ENCODE measurements around the gene KIF9.

KIF9 gene

GRCh38 chr3:47239929-47240328, 42.7 kb downstream of the KIF9 start:
- Histone ChIP-seq H3K36me3 (ENCODE audit: insufficient read depth, low read length) (no peaks in the 10 kb centered on the region), H3K4me1 (ENCODE audit: insufficient read depth, low read length) (no peaks in the 10 kb centered on the region), H3K27ac (ENCODE audit: low read length) (no peak overlapping the region), H3K4me3 (ENCODE audit: low read depth in 1 of 2, low read length in 2 of 2) (no peak overlapping the region), H3K9ac (ENCODE audit: low read depth, low read length) (no peak overlapping the region), H3K79me2 (ENCODE audit: insufficient read depth, low read length) (no peaks in the 10 kb centered on the region), H3K27me3 (ENCODE audit: insufficient read depth, low read length, poor library complexity) (no peaks in the 10 kb centered on the region), H2AFZ (ENCODE audit: low read depth, low read length) (no peak overlapping the region), H3K9me3 (ENCODE audit: insufficient read depth, low read length, severe bottlenecking) (no peaks in the 10 kb centered on the region), H4K20me1 (ENCODE audit: insufficient read depth, low read length) (no peaks in the 10 kb centered on the region), H3K4me2 (ENCODE audit: insufficient read depth, low read length) (no peak overlapping the region)
- DNase-seq, result no peak
- TF ChIP-seq CTCF (IDR thresholded peaks at IDR 0.05; ENCODE audit: borderline replicate concordance, extremely low read depth, low read length, poor library complexity, severe bottlenecking) (no peak), EZH2 (IDR thresholded peaks at IDR 0.05; ENCODE audit: borderline replicate concordance, low read depth, low read length, severe bottlenecking) (no peak)
- ATAC-seq (ENCODE audit: insufficient read depth, low read depth), result no peak

- Histone ChIP-seq H3K27me3 (ENCODE audit: insufficient read depth, low read length, poor library complexity) (no peaks in the 10 kb centered on the region), H3K9ac (ENCODE audit: low read depth, low read length) (no peak overlapping the region), H4K20me1 (ENCODE audit: insufficient read depth, low read length) (no peaks in the 10 kb centered on the region), H3K4me1 (ENCODE audit: insufficient read depth, low read length) (no peaks in the 10 kb centered on the region), H3K4me2 (ENCODE audit: insufficient read depth, low read length) (no peak overlapping the region), H3K79me2 (ENCODE audit: insufficient read depth, low read length) (no peaks in the 10 kb centered on the region), H3K36me3 (ENCODE audit: insufficient read depth, low read length) (no peaks in the 10 kb centered on the region), H3K4me3 (ENCODE audit: low read depth in 1 of 2, low read length in 2 of 2) (no peak overlapping the region), H3K9me3 (ENCODE audit: insufficient read depth, low read length, severe bottlenecking) (no peaks in the 10 kb centered on the region), H2AFZ (ENCODE audit: low read depth, low read length) (no peak overlapping the region), H3K27ac (ENCODE audit: low read length) (no peak overlapping the region)
- DNase-seq, result no peak
- TF ChIP-seq EZH2 (IDR thresholded peaks at IDR 0.05; ENCODE audit: borderline replicate concordance, low read depth, low read length, severe bottlenecking), result no peak
- TF ChIP-seq CTCF (IDR thresholded peaks at IDR 0.05; ENCODE audit: borderline replicate concordance, extremely low read depth, low read length, poor library complexity, severe bottlenecking), result no peak
- ATAC-seq (ENCODE audit: insufficient read depth, low read depth), result no peak
Measured at GRCh38 chr3:47238017-47238416, 44.6 kb downstream of the KIF9 start.

- H3K27me3 ChIP-seq (ENCODE audit: insufficient read depth, low read length, poor library complexity), result no peaks in the 10 kb centered on the region
- no peak overlapping the region for H3K4me2 ChIP-seq (ENCODE audit: insufficient read depth, low read length)
- H3K4me1 ChIP-seq (ENCODE audit: insufficient read depth, low read length), result no peaks in the 10 kb centered on the region
- H2AFZ ChIP-seq (ENCODE audit: low read depth, low read length), result no peak overlapping the region
- H3K9me3 ChIP-seq (ENCODE audit: insufficient read depth, low read length, severe bottlenecking), result no peaks in the 10 kb centered on the region
- no peak for TF ChIP-seq EZH2 (IDR thresholded peaks at IDR 0.05; ENCODE audit: borderline replicate concordance, low read depth, low read length, severe bottlenecking)
- no peak for TF ChIP-seq CTCF (IDR thresholded peaks at IDR 0.05; ENCODE audit: borderline replicate concordance, extremely low read depth, low read length, poor library complexity, severe bottlenecking)
- no peak overlapping the region for H3K27ac ChIP-seq (ENCODE audit: low read length)
- H3K36me3 ChIP-seq (ENCODE audit: insufficient read depth, low read length), result no peaks in the 10 kb centered on the region
- DNase-seq (no peak), ATAC-seq (ENCODE audit: insufficient read depth, low read depth) (no peak)
- H4K20me1 ChIP-seq (ENCODE audit: insufficient read depth, low read length), result no peaks in the 10 kb centered on the region
- no peak overlapping the region for H3K9ac ChIP-seq (ENCODE audit: low read depth, low read length)
- H3K4me3 ChIP-seq (ENCODE audit: low read depth in 1 of 2, low read length in 2 of 2), result no peak overlapping the region
- no peaks in the 10 kb centered on the region for H3K79me2 ChIP-seq (ENCODE audit: insufficient read depth, low read length)
Measured at GRCh38 chr3:47228088-47228487, 54.5 kb downstream of the KIF9 start.

GRCh38 chr3:47227678-47228077, 54.9 kb downstream of the KIF9 start:
- Histone ChIP-seq H4K20me1 (ENCODE audit: insufficient read depth, low read length) (no peaks in the 10 kb centered on the region), H3K79me2 (ENCODE audit: insufficient read depth, low read length) (no peaks in the 10 kb centered on the region), H3K27ac (ENCODE audit: low read length) (no peak overlapping the region), H3K4me3 (ENCODE audit: low read depth in 1 of 2, low read length in 2 of 2) (no peak overlapping the region), H3K27me3 (ENCODE audit: insufficient read depth, low read length, poor library complexity) (no peaks in the 10 kb centered on the region), H3K4me1 (ENCODE audit: insufficient read depth, low read length) (no peaks in the 10 kb centered on the region), H3K4me2 (ENCODE audit: insufficient read depth, low read length) (no peak overlapping the region), H2AFZ (ENCODE audit: low read depth, low read length) (no peak overlapping the region), H3K9ac (ENCODE audit: low read depth, low read length) (no peak overlapping the region), H3K36me3 (ENCODE audit: insufficient read depth, low read length) (no peaks in the 10 kb centered on the region), H3K9me3 (ENCODE audit: insufficient read depth, low read length, severe bottlenecking) (no peaks in the 10 kb centered on the region)
- TF ChIP-seq EZH2 (IDR thresholded peaks at IDR 0.05; ENCODE audit: borderline replicate concordance, low read depth, low read length, severe bottlenecking), result no peak
- no peak for TF ChIP-seq CTCF (IDR thresholded peaks at IDR 0.05; ENCODE audit: borderline replicate concordance, extremely low read depth, low read length, poor library complexity, severe bottlenecking)
- DNase-seq, result no peak
- no peak for ATAC-seq (ENCODE audit: insufficient read depth, low read depth)

Data from DND-41 (cell line).